Karpas-422 (cell line): ENCODE measurements around the gene OR4F6. TPM values are rescaled to one million over a fixed set of nuclear protein-coding genes. Genes with fewer than 3 reads are reported as not detected.
"Not testable (repeated sequence)": the region's sequence is repeated elsewhere in the genome, so short reads cannot be mapped to it uniquely, and the experiment has no call there.

Experiments
- DNase-seq: peaks from one replicate; pipeline ENCODE4 v3.0.0-alpha.2; 2015
- H2AFZ ChIP-seq: fragments of 200-600 bp; sonication (generic); 2 replicates; pipeline ENCODE4 v1.6.1; 2014; ENCODE audit warnings: antibody characterized with exemption, low read length, mixed read lengths
- H3K27ac ChIP-seq: fragments of 200-600 bp; sonication (generic); 2 replicates; pipeline ENCODE4 v1.5.1; 2014; ENCODE audit warnings: mild to moderate bottlenecking, low read length, moderate library complexity
- H3K27me3 ChIP-seq: fragments of 200-600 bp; sonication (generic); 2 replicates; pipeline ENCODE4 v1.6.1; 2014; ENCODE audit warnings: low read length, mixed read lengths
- H3K36me3 ChIP-seq: fragments of 200-600 bp; sonication (generic); 2 replicates; pipeline ENCODE4 v1.6.1; 2014; ENCODE audit warnings: low read length, mixed read lengths; ENCODE audit not compliant: insufficient read depth
- H3K4me1 ChIP-seq: fragments of 200-600 bp; sonication (generic); 2 replicates; pipeline ENCODE4 v1.6.1; 2014; ENCODE audit warnings: mild to moderate bottlenecking, low read length, mixed read lengths
- H3K4me2 ChIP-seq: fragments of 200-600 bp; sonication (generic); 2 replicates; pipeline ENCODE4 v1.6.1; 2014; ENCODE audit warnings: low read length, low read depth, mild to moderate bottlenecking; ENCODE audit not compliant: poor library complexity, severe bottlenecking
- H3K4me3 ChIP-seq: fragments of 200-600 bp; sonication (generic); 2 replicates; pipeline ENCODE4 v1.5.1; 2014; ENCODE audit warnings: mild to moderate bottlenecking, antibody characterized with exemption, low read length, mixed read lengths
- H3K79me2 ChIP-seq: fragments of 200-600 bp; sonication (generic); 2 replicates; pipeline ENCODE4 v1.6.1; 2014; ENCODE audit warnings: mild to moderate bottlenecking, low read length, mixed read lengths
- H3K9ac ChIP-seq: fragments of 200-600 bp; sonication (generic); 2 replicates; pipeline ENCODE4 v1.6.0; 2014; ENCODE audit warnings: low read length
- H3K9me2 ChIP-seq: fragments of 200-600 bp; sonication (generic), shearing (Covaris generic); replicated peaks from 2 replicates; pipeline ENCODE4 v1.6.0; 2014; ENCODE audit warnings: mild to moderate bottlenecking, low read length, moderate library complexity; ENCODE audit not compliant: insufficient read depth
- H3K9me3 ChIP-seq: fragments of 300-700, 200-600 bp; sonication (generic); 2 replicates; pipeline ENCODE4 v1.6.1; 2014; ENCODE audit warnings: low read length, mixed read lengths
- H4K20me1 ChIP-seq: fragments of 200-600 bp; sonication (generic); 2 replicates; pipeline ENCODE4 v1.6.1; 2014; ENCODE audit warnings: mild to moderate bottlenecking, antibody characterized with exemption, low read length, low read depth; ENCODE audit not compliant: insufficient read depth
- total RNA-seq: library from RNA; depleted of rRNA; stranded (reverse); fragments of >200 nt; shearing (Covaris generic); gene quantifications from 2 replicates; pipeline ENCODE4 v1.2.3, GENCODE V29; 2014; ENCODE audit warnings: low replicate concordance

The OR4F6 gene
- total RNA-seq, 1 experiment from 2014 or later: not detected

- not testable (repeated sequence) for DNase-seq, H3K9ac ChIP-seq, H3K9me3 ChIP-seq, H3K9me2 ChIP-seq, H3K36me3 ChIP-seq, H3K4me1 ChIP-seq, H3K79me2 ChIP-seq, H3K4me2 ChIP-seq, H2AFZ ChIP-seq, H3K4me3 ChIP-seq, H4K20me1 ChIP-seq, H3K27ac ChIP-seq, H3K27me3 ChIP-seq
Observed at GRCh38 chr15:101778576-101778975, 24.7 kb upstream of the OR4F6 start.

- H3K27ac ChIP-seq, H3K4me2 ChIP-seq, H3K4me3 ChIP-seq, H3K79me2 ChIP-seq, H4K20me1 ChIP-seq, H3K4me1 ChIP-seq, H3K27me3 ChIP-seq, H3K9ac ChIP-seq, H3K9me2 ChIP-seq, H2AFZ ChIP-seq, H3K9me3 ChIP-seq, H3K36me3 ChIP-seq, DNase-seq: not testable (repeated sequence)
Observed at GRCh38 chr15:101780225-101780624, 23.1 kb upstream of the OR4F6 start.

- peak; percentile 63 for DNase-seq
Observed at GRCh38 chr15:101781928-101782327, 21.4 kb upstream of the OR4F6 start.

DNA sequence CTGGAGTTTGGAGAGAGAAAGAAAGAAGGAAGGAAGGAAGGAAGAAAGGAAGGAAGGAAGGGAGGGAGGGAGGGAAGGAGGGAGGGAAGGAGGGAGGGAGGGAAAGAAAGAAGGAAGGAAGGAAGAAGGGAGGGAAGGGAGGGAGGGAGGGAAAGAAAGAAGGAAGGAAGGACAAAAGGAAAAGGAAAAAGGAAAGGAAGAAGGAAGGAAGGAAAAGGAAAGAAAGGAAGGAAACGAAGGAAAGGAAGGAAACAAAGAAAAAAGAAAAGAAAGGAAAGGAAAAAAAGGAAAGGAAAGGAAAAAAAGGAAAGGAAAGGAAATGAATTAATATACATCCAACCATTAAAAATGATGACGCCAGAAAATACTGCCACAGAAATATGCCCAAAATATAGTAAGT is 18.7 kb upstream of the OR4F6 start:
- Histone ChIP-seq H3K27ac (no peak overlapping the region), H3K4me2 (no peak overlapping the region), H3K79me2 (no peaks in the 10 kb centered on the region), H3K27me3 (no peaks in the 10 kb centered on the region), H3K4me1 (no peaks in the 10 kb centered on the region), H3K4me3 (no peak overlapping the region), H3K9me2 (no peaks in the 10 kb centered on the region), H2AFZ (no peak overlapping the region), H3K36me3 (no peaks in the 10 kb centered on the region), H3K9ac (no peak overlapping the region), H4K20me1 (no peaks in the 10 kb centered on the region), H3K9me3 (no peaks in the 10 kb centered on the region)
- no peak for DNase-seq

More at GRCh38 chr15:101781928-101782327, 21.4 kb upstream of the OR4F6 start:
- no peaks in the 10 kb centered on the region for H4K20me1 ChIP-seq
- H3K27me3 ChIP-seq: no peaks in the 10 kb centered on the region
- H3K4me3 ChIP-seq: no peak overlapping the region
- H3K36me3 ChIP-seq: no peaks in the 10 kb centered on the region
- no peak overlapping the region for H2AFZ ChIP-seq
- no peak overlapping the region for H3K9ac ChIP-seq
- H3K4me2 ChIP-seq: no peak overlapping the region
- H3K27ac ChIP-seq: no peak overlapping the region
- no peaks in the 10 kb centered on the region for H3K9me2 ChIP-seq
- no peaks in the 10 kb centered on the region for H3K4me1 ChIP-seq
- no peaks in the 10 kb centered on the region for H3K79me2 ChIP-seq
- no peaks in the 10 kb centered on the region for H3K9me3 ChIP-seq

DNA sequence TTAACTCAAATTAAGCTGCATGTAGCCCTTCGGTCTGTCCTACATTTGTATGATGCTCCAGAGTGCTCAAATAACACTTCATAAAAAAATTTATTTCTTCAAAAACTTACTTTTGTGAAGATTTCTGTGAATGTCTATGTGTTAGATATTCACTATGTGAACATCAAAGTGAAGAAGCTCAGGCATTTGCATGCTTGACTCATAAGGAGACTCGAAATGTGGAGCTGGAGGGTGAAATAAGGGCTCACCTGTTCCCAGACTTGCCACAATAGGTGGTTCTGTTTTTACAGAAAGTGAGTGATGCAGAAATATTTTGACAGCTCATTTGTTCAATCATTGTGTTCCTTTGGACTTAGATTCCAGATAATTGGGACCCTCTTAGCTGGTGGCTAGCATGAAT is 16.9 kb upstream of the OR4F6 start:
- not testable (repeated sequence) for H3K4me3 ChIP-seq, DNase-seq, H3K4me1 ChIP-seq, H3K36me3 ChIP-seq, H3K9ac ChIP-seq, H3K4me2 ChIP-seq, H3K27ac ChIP-seq, H3K9me3 ChIP-seq, H3K9me2 ChIP-seq, H3K27me3 ChIP-seq, H2AFZ ChIP-seq, H4K20me1 ChIP-seq, H3K79me2 ChIP-seq

DNA sequence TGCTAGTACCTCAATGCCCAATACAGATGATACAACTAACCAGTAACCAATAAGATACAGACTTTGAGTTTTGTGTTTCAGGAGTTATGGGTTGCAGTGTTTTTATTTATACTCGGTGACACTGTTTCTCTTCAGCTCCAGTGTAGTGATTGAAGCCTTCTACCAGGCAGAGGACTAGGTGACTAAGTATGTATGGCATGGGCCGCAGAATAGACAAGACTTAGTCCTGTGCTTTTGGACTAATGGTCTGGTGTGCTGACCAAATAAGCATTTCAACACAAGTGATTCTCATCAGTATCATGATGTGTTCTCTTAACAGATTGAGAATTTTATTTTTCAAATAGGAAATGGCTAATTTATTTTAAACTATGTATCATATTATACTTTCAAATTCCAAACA is 15.3 kb upstream of the OR4F6 start:
- not testable (repeated sequence) for H3K9me3 ChIP-seq, H3K9ac ChIP-seq, H3K4me2 ChIP-seq, H3K36me3 ChIP-seq, H3K27ac ChIP-seq, H3K4me1 ChIP-seq, DNase-seq, H3K4me3 ChIP-seq, H3K27me3 ChIP-seq, H2AFZ ChIP-seq, H3K9me2 ChIP-seq, H3K79me2 ChIP-seq, H4K20me1 ChIP-seq

DNA sequence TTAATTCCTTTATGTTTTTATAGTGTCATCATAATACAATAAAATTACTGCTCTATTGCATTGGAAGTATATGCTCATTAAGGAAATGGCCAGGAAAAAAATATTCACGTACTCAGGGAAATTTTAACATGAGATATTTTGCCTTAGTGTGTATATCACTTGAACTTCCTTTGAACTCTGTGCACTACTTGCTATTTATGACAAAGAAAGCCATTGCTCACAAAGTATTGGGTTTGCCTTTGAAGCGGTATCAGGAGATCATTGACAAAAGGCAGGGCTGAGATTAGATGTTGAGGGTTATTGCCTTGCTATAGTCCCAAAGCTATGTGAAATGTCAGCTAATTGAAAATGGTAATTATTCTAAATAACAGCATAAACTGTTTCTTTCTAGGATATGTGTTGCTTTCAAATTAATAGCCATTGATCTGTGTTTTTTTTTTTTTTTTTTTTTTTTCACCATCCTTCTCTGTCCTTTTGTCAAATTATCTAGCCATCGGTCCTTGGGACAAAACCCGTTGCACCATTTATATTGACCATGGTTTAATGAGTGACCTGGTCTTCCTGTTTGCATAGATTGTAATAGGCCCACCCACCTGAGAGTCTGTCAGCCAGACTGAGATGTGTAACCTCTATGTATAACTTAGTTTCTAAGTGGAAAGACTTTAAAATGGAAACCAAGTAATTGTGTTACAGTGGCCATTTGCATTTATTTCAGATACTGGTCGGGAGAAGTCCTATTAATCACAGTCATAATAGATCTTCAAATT is 14.6 kb upstream of the OR4F6 start:
- H3K36me3 ChIP-seq, H3K9ac ChIP-seq, H4K20me1 ChIP-seq, H3K4me3 ChIP-seq, DNase-seq, H3K27me3 ChIP-seq, H3K4me2 ChIP-seq, H3K9me3 ChIP-seq, H3K4me1 ChIP-seq, H2AFZ ChIP-seq, H3K27ac ChIP-seq, H3K79me2 ChIP-seq, H3K9me2 ChIP-seq: not testable (repeated sequence)

GRCh38 chr15:101790748-101791147 is 12.6 kb upstream of the OR4F6 start:
- not testable (repeated sequence) for H3K4me1 ChIP-seq, DNase-seq, H3K9me3 ChIP-seq, H4K20me1 ChIP-seq, H2AFZ ChIP-seq, H3K4me2 ChIP-seq, H3K36me3 ChIP-seq, H3K79me2 ChIP-seq, H3K27me3 ChIP-seq, H3K9ac ChIP-seq, H3K9me2 ChIP-seq, H3K4me3 ChIP-seq, H3K27ac ChIP-seq

GRCh38 chr15:101793981-101794380 is 9.3 kb upstream of the OR4F6 start:
- not testable (repeated sequence) for H3K9me2 ChIP-seq, H3K9ac ChIP-seq, H2AFZ ChIP-seq, H3K27ac ChIP-seq, H3K36me3 ChIP-seq, H3K4me2 ChIP-seq, H3K27me3 ChIP-seq, H3K79me2 ChIP-seq, H4K20me1 ChIP-seq, H3K9me3 ChIP-seq, H3K4me3 ChIP-seq, DNase-seq, H3K4me1 ChIP-seq
